Measurements from ENCODE around the gene CCDC88A.

CCDC88A gene

DNA sequence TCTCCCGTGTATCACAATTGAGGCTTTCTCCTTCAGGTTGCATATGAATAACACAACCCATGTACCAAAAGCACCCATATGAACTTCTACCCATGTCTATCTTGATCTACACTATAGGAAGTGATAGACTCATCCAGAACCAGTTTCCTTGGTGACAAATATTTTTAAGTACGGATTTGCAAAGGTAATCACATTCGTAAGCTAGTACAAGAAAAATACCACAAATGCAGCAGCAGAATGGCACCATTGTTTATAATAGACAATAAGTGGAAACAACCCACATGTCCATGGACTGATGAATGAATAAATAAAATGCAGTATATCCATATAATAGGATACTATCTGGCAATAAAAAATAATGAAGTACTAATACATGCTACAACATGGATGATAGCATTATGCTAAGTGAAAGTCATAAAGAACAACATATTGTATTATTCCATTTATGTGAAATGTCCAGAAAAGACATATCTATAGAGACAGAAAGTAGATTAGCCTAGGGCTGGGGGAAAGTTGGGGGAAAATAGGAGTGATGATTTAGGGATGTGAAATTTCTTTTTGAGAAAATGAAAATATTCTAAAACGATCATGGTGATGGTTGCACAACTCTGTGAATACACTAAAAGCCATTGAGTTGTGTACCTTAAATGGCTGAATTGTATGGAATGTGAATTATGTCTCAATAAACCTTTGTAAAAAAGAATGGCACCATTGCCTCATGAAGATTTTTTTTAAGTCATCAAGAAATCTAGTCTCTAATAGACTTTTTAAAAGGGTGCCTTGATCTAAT lies 3.4 kb upstream of the CCDC88A start:
- no peak for DNase-seq (ENCODE audit: low read depth in 3 of 3, low spot score in 1 of 3)

DNA sequence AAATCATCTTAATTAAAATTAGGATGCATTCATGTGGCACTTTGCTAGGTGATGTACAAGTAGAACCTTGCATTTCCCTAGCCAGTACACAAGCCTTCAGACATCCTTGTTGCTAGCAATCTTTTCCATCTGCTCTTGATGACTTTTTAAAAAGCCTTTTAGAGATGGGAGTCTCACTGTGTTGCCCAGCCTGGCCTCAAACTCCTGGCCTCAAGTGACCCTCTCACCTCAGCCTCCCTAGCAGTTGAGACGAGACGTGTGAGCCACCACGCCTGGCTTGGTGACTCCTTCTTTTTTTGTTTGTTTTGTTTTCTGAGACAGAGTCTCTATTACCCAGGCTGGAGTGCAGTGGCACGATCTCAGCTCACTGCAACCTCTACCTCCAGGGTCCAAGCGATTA lies 1.7 kb upstream of the CCDC88A start:
- no peak for DNase-seq (ENCODE audit: low read depth in 3 of 3, low spot score in 1 of 3)

DNA sequence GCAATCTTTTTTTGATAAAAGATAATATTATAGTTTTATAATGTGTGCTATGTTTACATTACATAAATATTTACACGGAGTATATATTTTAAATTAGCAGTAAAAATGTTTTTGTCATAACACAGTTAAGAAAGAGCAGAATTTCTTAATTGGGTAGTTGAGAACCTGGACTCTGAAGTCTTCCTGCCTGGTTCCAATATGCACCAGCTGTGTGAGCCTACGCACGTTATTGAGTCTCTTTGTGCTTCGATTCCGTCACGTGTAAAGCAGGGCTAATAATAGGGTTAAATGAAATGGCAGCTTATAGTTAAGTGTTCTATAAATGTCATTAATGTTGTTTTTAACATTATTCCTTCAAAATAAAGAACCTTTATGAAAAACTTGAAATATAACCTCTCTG lies 1.2 kb upstream of the CCDC88A start:
- no peak for DNase-seq (ENCODE audit: low read depth in 3 of 3, low spot score in 1 of 3)

DNA sequence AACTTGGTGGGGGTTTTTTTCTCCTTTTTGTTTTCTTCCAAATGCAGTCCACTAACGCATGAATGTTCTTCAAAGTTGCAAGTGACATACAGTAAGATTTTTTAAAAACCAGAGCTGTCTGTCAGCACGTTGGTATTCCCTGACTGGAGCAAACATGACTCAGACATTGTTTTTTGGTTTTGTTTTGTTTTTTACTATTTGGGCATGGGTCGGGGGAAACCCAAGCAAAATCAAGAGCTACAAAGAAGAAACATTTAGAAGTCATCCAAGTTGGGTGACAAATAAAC lies 726 bp upstream of the CCDC88A start:
- DNase-seq (ENCODE audit: low read depth in 3 of 3, low spot score in 1 of 3) = no peak

DNA sequence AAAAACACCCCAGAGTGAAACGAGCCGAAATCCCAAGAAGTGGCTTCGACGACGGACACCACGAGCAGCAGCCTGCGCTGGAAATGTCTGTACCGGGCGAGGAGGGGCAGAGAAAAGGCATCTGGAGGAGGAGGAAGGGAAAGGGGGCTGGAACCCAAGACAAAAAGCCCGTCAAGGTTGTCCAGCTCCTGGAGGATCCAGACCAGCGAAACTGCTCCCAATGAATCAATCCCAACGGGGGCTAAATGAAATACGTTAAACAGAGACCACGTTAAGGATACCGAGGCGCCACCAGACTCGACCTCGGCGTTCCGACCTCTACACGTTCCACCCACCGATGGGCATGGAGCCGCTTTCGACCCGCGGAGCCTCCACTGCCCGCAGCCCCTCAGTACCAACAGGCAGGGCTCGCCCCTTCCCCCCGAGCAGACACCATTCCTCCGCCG lies 400 bp downstream of the CCDC88A start:
- no peak for DNase-seq (ENCODE audit: low read depth in 3 of 3, low spot score in 1 of 3)

DNA sequence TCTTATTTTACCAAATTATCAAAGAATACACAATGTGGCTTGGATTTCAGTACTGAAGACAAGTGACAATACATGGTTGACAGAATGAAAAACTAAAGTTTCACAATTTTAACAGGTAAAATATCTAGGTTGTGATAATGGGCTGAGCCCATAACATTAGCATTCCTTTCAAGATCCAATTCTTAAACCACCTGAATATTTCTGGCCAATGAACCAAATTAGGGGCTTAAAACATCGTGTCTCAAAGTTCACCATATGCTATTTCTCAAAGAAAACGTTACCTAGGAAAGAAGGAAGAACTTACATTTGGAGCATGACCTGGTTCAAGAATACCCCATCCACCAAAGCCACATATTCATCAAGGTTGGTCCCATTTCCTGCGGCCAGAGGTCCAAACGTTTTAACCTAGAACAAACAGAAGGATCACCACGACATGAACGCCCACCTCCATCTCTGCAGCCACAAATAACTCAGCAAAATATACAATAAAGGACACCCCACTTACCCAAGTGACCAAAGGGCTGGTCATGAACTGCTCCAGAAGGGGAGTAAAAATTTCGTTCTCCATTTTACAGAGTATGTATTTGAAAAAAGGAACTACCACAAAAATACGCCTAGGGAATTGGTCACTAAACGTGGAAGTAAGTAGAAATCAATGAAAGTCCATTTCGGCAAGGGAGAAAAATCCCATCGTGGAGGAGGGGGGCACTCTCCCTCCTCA lies 984 bp downstream of the CCDC88A start:
- no peak for DNase-seq (ENCODE audit: low read depth in 3 of 3, low spot score in 1 of 3)

DNA sequence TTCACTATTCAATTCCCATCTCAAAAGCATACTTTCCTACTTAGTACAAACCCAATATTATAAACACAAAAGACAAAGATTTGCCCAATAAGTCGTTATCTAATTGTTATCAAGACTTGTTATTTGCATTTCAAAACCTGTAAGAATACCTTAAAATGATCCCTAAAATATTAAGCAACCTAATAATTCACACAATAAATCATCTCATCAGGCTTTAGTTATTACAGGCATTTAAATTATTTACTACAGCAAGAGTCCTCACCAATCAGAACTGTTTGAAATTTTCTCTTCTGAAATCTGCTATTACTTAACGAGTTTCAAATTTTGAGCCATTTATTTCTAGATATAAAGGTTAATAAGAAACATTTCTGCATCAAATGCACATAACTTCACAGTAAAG lies 1.6 kb downstream of the CCDC88A start:
- DNase-seq (ENCODE audit: low read depth in 3 of 3, low spot score in 1 of 3) = no peak

GRCh38 chr2:55416786-55417568 lies 2.7 kb downstream of the CCDC88A start:
- no peak for DNase-seq (ENCODE audit: low read depth in 3 of 3, low spot score in 1 of 3)

GRCh38 chr2:55415300-55415699 lies 4.4 kb downstream of the CCDC88A start:
- DNase-seq (ENCODE audit: low read depth in 3 of 3, low spot score in 1 of 3) = no peak

GRCh38 chr2:55408918-55409868 lies 10.5 kb downstream of the CCDC88A start:
- no peak for DNase-seq (ENCODE audit: low read depth in 3 of 3, low spot score in 1 of 3)

GRCh38 chr2:55408098-55408882 lies 11.4 kb downstream of the CCDC88A start:
- no peak for DNase-seq (ENCODE audit: low read depth in 3 of 3, low spot score in 1 of 3)

GRCh38 chr2:55405116-55405515 lies 14.5 kb downstream of the CCDC88A start:
- no peak for DNase-seq (ENCODE audit: low read depth in 3 of 3, low spot score in 1 of 3)

GRCh38 chr2:55403256-55403998 lies 16.2 kb downstream of the CCDC88A start:
- DNase-seq (ENCODE audit: low read depth in 3 of 3, low spot score in 1 of 3) = no peak

GRCh38 chr2:55401124-55401523 lies 18.5 kb downstream of the CCDC88A start:
- no peak for DNase-seq (ENCODE audit: low read depth in 3 of 3, low spot score in 1 of 3)

- no peak for DNase-seq (ENCODE audit: low read depth in 3 of 3, low spot score in 1 of 3)
Observed at GRCh38 chr2:55400332-55400731, 19.3 kb downstream of the CCDC88A start.

- no peak for DNase-seq (ENCODE audit: low read depth in 3 of 3, low spot score in 1 of 3)
Observed at GRCh38 chr2:55399815-55400214, 19.8 kb downstream of the CCDC88A start.

DNA sequence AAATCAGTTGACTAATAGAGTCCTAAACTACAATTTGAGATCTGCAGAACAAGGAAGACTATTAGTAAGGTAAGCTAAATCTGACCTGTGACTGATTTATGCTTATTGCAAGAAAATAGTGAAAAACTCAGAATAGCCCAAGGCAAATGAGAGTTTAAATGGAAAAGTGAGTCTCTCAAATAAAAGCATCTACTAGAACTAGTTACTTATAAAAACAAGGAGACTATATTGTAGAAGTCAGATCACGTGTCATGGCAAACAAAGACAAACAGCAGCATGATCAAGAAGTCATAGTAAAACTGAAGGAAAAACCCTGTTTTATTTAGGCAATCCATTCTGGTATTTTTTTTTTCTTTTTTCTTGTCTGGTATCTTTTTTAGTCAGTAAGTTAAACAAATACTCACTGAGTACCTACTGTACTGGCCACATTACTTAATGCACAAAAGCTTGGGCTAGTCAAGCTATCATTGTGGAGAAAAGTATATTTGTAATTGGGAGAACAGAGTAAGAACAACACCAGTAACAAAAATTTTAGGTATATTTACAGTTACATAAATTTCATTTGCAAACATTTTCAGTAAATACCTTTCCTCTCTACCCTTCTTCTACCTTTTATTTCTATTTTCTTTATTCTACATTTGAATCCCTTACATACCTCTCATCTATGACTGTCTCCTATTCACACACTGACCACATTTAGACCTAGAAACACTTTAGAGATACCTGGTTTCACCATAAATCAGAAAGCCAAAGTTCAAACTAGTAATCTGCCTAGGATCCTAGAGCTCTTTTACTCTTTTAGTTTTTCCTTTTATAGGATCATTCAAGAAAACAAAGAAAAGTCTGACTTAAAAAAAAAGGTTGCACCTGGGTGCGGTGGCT lies 23.7 kb downstream of the CCDC88A start:
- no peak for DNase-seq (ENCODE audit: low read depth in 3 of 3, low spot score in 1 of 3)

DNA sequence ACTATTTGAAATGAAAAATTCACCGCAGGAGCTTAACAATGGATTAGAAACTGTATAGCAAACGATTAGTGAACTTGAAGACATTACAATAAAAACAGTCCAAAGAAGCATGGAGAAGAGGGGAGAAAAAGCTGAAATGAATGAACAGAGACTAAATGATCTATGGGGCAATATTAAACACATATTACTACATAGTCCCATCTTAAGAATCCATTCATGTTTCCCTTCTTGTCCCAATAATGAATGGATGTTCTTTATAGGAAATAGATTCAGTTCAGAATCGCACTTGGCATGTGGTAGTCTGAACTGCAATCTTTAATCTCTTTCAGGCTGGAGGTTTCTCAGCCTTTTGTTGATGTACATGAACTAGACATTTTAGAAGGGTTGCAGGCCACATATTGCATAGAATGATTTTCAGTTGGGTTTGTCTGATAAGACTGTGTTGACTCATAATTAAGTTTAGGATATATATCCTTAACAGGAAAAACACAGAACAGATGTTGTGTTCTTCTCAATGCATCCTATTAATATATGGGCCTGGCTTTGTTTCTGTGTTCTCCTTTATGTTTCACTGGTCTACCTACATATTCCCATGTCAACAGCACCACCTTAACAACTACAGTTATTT lies 27.9 kb downstream of the CCDC88A start:
- DNase-seq (ENCODE audit: low read depth in 3 of 3, low spot score in 1 of 3) = no peak
